HepG2 (cell line): ENCODE measurements around the gene PTMA. TPM values are rescaled to one million over a fixed set of nuclear protein-coding genes. Genes with fewer than 3 reads are reported as not detected.

Experiments used
- ATAC-seq: fragments of 200-7000 bp; cut with Tn5 transposase; 3 replicates; pipeline ENCODE4 v1.9.1; 2020; ENCODE audit warnings: mild to moderate bottlenecking, moderate library complexity
- BruUV-seq: library from RNA; stranded (reverse); fragments of 400-500 nt; replicated peaks from 2 replicates; lab custom pipeline; 2021; lab: Mats Ljungman, UMichigan
- CTCF ChIA-PET: fragments of 300-600 bp; formaldehyde crosslinking; extraction: SDS; loops from one replicate; lab custom pipeline; 2021; ENCODE audit warnings: low total read pairs, inconsistent platforms, low intra/inter-chr PET ratio; lab: Yijun Ruan, JAX
- POLR2A ChIA-PET: fragments of 350-600 bp; sonication (Branson Sonifier 250); formaldehyde crosslinking; loops from one replicate; lab custom pipeline; 2020; ENCODE audit warnings: antibody characterized with exemption, inconsistent platforms; lab: Yijun Ruan, JAX
- DNase-seq: peaks from one replicate; pipeline ENCODE4 v3.0.0-alpha.2; 2015; ENCODE audit warnings: low spot score
- FAIRE-seq: peaks from 3 replicates; lab custom pipeline; 2011; peaks lifted over from hg19 to GRCh38; lab: Jason Lieb, UNC
- H2AFZ ChIP-seq: one replicate; pipeline ENCODE4 v1.6.1; 2011; ENCODE audit warnings: low read length, inconsistent platforms
- H3K27ac ChIP-seq: fragments of 300-600 bp; 3 replicates; pipeline ENCODE4 v1.8.0; 2011; ENCODE audit warnings: mixed run types, mild to moderate bottlenecking, mixed read lengths, low read length, inconsistent platforms; ENCODE audit not compliant: insufficient read depth; ENCODE audit errors: extremely low read length
- H3K27me3 ChIP-seq, 2 experiments: fragments of 200-600 bp in 1 of 2; 2 replicates in 1 of 2; 3 replicates in 1 of 2; pipeline versions ENCODE4 v1.6.0 to v1.8.0; 2011; ENCODE audit warnings: low read length in 2 of 2, mild to moderate bottlenecking in 2 of 2, moderate library complexity in 2 of 2, inconsistent platforms in 1 of 2; ENCODE audit not compliant: insufficient read depth in 2 of 2, control insufficient read depth in 1 of 2
- H3K36me3 ChIP-seq, 2 experiments: fragments of 200-600 bp in 1 of 2; replicated peaks in 1 of 2; 2 replicates in 1 of 2; 3 replicates in 1 of 2; pipeline versions ENCODE4 v1.5.1 to v1.8.0; 2011; ENCODE audit warnings: low read length in 2 of 2, inconsistent platforms in 1 of 2; ENCODE audit not compliant: insufficient read depth in 2 of 2, control insufficient read depth in 1 of 2
- H3K4me1 ChIP-seq: 2 replicates; pipeline ENCODE4 v1.5.1; 2012; ENCODE audit warnings: low read length, inconsistent platforms; ENCODE audit not compliant: insufficient read depth
- H3K4me2 ChIP-seq: 2 replicates; pipeline ENCODE4 v1.6.0; 2011; ENCODE audit warnings: low read depth, low read length, inconsistent platforms
- H3K4me3 ChIP-seq, 3 experiments: fragments of 200-600 bp in 1 of 3; sonication (generic), shearing (Covaris generic) in 1 of 3; replicated peaks in 1 of 3; 2 replicates each; pipeline ENCODE4 v1.5.1; 2011 to 2016; ENCODE audit warnings: low read length in 3 of 3, inconsistent platforms in 2 of 3, low read depth in 2 of 3, mild to moderate bottlenecking in 2 of 3, control low read depth in 1 of 3, mixed read lengths in 1 of 3; ENCODE audit not compliant: insufficient read depth in 1 of 3
- H3K79me2 ChIP-seq: one replicate; pipeline ENCODE4 v1.6.1; 2011; ENCODE audit warnings: low read length, inconsistent platforms; ENCODE audit not compliant: insufficient read depth
- H3K9ac ChIP-seq: 2 replicates; pipeline ENCODE4 v1.6.0; 2011; ENCODE audit warnings: mild to moderate bottlenecking, low read depth, low read length, inconsistent platforms; ENCODE audit not compliant: insufficient read depth
- H3K9me3 ChIP-seq: 2 replicates; pipeline ENCODE4 v1.5.1; 2012; ENCODE audit warnings: mild to moderate bottlenecking, low read length
- H4K20me1 ChIP-seq: 2 replicates; pipeline ENCODE4 v1.6.0; 2011; ENCODE audit warnings: inconsistent platforms, mild to moderate bottlenecking, low read length, moderate library complexity; ENCODE audit not compliant: insufficient read depth
- MED1 ChIP-seq: sonication (generic); formaldehyde crosslinking; IDR thresholded peaks from 2 replicates; pipeline ENCODE4 v1.4.0; 2020; ENCODE audit warnings: missing genetic modification reagents
- POLR2A ChIP-seq, 2 experiments: IDR thresholded peaks; 2 replicates each; pipeline ENCODE4 v1.6.1; 2011; ENCODE audit warnings: low read depth in 2 of 2, low read length in 2 of 2, mild to moderate bottlenecking in 1 of 2, moderate library complexity in 1 of 2; ENCODE audit not compliant: insufficient read depth in 1 of 2
- SPEN ChIP-seq: sonication (generic); formaldehyde crosslinking; IDR thresholded peaks from 2 replicates; pipeline ENCODE4 v1.5.1; 2020; ENCODE audit warnings: low read depth, mild to moderate bottlenecking, missing genetic modification reagents
- ZNF563 ChIP-seq: sonication (generic); formaldehyde crosslinking; IDR thresholded peaks from 2 replicates; pipeline ENCODE4 v1.8.0; 2022; ENCODE audit warnings: mild to moderate bottlenecking, moderate library complexity, missing genetic modification reagents
- ZNF629 ChIP-seq: sonication (generic); formaldehyde crosslinking; conservative IDR thresholded peaks from 2 replicates; pipeline ENCODE4 v1.5.0; 2020; ENCODE audit warnings: missing genetic modification reagents
- ZZZ3 ChIP-seq: sonication (generic); formaldehyde crosslinking; IDR thresholded peaks from 2 replicates; pipeline ENCODE4 v1.4.0; 2020; ENCODE audit warnings: missing genetic modification reagents, mild to moderate bottlenecking, borderline replicate concordance
- WGBS: methylation state at CpG from one replicate; pipeline ENCODE4 v1.1.6; 2017; ENCODE audit warnings: low lambda C conversion rate; 5-methylcytosine and 5-hydroxymethylcytosine counted together
- in situ Hi-C: cut with HindIII; loops from 2 replicates; pipeline ENCODE4 v1.10.0; 2017; ENCODE audit warnings: low pct_unique_long_range_greater_than_20kb; ENCODE audit not compliant: extremely low pct_ligation_motif_present
- intact Hi-C: fragments of 100-400 bp; cut with micrococcal nuclease; formaldehyde crosslinking; loops from one replicate; pipeline ENCODE4 v1.10.0; 2022; ENCODE audit not compliant: unreplicated experiment
- polyA plus RNA-seq, 8 experiments: library from polyadenylated mRNA; depleted of rRNA in 3 of 8; stranded (reverse) in 7 of 8; unstranded in 1 of 8; fragments of >200 nt; fragmentation: Illumina TruSeq in 4 of 8; extraction: Trizol in 4 of 8; gene quantifications; 2 replicates each; pipeline versions ENCODE4 v1.2.1 to v1.2.3, GENCODE V29; 2011 to 2016; ENCODE audit warnings: low read depth in 4 of 8, missing spikeins in 1 of 8, mixed read lengths in 1 of 8; ENCODE audit not compliant: insufficient read depth in 1 of 8
- total RNA-seq, 5 experiments: library from RNA; depleted of rRNA; stranded (reverse); fragments of >200 nt; fragmentation: Illumina TruSeq; extraction: Trizol; gene quantifications; 2 replicates each; pipeline ENCODE4 v1.2.3, GENCODE V29; 2016; ENCODE audit warnings: low read depth in 1 of 5
- TF ChIP-seq, protein P1 (sequence below): IDR thresholded peaks from 2 replicates; pipeline ENCODE4 v1.6.1; 2016; ENCODE audit warnings: mild to moderate bottlenecking
- TF ChIP-seq, protein P2 (sequence below): sonication (generic); formaldehyde crosslinking; IDR thresholded peaks from 2 replicates; pipeline ENCODE4 v1.5.0; 2020; ENCODE audit warnings: missing genetic modification reagents
- TF ChIP-seq, protein P3 (sequence below): sonication (generic); formaldehyde crosslinking; IDR thresholded peaks from 2 replicates; pipeline ENCODE4 v1.4.0; 2020; ENCODE audit warnings: missing genetic modification reagents

Gene PTMA
- total and polyA plus RNA-seq, 2 of the 13 experiments (the other 11 are each of a cell fraction or from before 2014, with no cell fraction given) = 190 to 1,086 TPM

DNA sequence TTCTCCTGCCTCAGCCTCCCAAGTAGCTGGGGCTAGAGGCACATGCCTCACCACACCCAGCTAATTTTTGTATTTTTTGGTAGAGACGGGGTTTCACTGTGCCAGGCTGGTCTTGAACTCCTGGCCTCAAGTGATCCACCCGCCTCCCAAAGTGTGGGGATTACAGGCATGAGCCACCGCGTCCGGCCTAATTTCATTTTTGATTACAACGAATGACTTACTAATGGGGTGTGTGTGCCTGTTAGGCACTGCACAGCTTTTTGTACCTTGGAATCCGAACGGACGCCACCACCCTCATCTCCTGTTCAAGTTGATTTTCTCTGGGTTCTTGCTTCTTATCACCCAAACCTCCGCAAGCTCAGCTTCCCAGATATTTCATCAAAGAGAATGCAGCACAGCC lies 17.2 kb downstream of the PTMA start:
- FAIRE-seq (no peak), ATAC-seq (no peak)
- H3K4me3 ChIP-seq = no peak overlapping the region
- intact Hi-C loops = no loop called here
- H2AFZ ChIP-seq = no peak overlapping the region
- no peaks in the 10 kb centered on the region for H3K79me2 ChIP-seq
- POLR2A ChIA-PET = interaction anchor here (0.7 to 0.9 kb wide), 2 partner anchors 16 to 262 kb away, joined by 3 to 5 read pairs; no protein-coding TSS in a partner anchor
- in situ Hi-C loops = no loop called here
- H3K4me2 ChIP-seq = no peak overlapping the region
- TF ChIP-seq POLR2A (IDR thresholded peaks at IDR 0.05; ENCODE audit: insufficient read depth in 1 of 2, low read depth in 2 of 2, low read length in 2 of 2) = no peak
- TF ChIP-seq MED1 (CRISPR knock-in tag) = no peak
- TF ChIP-seq ZNF629 = no peak
- TF ChIP-seq ZNF563 = no peak
- no peak for TF ChIP-seq SPEN (CRISPR knock-in tag)
- TF ChIP-seq, protein P1, sequence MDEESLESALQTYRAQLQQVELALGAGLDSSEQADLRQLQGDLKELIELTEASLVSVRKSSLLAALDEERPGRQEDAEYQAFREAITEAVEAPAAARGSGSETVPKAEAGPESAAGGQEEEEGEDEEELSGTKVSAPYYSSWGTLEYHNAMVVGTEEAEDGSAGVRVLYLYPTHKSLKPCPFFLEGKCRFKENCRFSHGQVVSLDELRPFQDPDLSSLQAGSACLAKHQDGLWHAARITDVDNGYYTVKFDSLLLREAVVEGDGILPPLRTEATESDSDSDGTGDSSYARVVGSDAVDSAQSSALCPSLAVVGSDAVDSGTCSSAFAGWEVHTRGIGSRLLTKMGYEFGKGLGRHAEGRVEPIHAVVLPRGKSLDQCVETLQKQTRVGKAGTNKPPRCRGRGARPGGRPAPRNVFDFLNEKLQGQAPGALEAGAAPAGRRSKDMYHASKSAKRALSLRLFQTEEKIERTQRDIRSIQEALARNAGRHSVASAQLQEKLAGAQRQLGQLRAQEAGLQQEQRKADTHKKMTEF (CRISPR knock-in tag) = no peak
- TF ChIP-seq, protein P2, sequence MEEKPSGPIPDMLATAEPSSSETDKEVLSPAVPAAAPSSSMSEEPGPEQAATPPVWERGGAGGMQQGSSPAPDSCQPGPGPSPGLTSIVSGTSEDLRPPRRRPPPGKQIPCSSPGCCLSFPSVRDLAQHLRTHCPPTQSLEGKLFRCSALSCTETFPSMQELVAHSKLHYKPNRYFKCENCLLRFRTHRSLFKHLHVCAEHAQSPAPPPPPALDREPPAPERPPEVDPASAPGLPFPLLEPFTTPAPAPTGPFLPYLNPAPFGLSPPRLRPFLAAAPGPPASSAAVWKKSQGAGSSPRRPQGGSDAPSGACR (CRISPR knock-in tag) = no peak
- no peak for TF ChIP-seq ZZZ3 (CRISPR knock-in tag)
- TF ChIP-seq, protein P3, sequence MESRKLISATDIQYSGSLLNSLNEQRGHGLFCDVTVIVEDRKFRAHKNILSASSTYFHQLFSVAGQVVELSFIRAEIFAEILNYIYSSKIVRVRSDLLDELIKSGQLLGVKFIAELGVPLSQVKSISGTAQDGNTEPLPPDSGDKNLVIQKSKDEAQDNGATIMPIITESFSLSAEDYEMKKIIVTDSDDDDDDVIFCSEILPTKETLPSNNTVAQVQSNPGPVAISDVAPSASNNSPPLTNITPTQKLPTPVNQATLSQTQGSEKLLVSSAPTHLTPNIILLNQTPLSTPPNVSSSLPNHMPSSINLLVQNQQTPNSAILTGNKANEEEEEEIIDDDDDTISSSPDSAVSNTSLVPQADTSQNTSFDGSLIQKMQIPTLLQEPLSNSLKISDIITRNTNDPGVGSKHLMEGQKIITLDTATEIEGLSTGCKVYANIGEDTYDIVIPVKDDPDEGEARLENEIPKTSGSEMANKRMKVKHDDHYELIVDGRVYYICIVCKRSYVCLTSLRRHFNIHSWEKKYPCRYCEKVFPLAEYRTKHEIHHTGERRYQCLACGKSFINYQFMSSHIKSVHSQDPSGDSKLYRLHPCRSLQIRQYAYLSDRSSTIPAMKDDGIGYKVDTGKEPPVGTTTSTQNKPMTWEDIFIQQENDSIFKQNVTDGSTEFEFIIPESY = no peak
- TF ChIP-seq, all 625 proteins: peak for 0
- BruUV-seq = no TSS peak
- CTCF ChIA-PET = no interaction called here
- no peaks in the 10 kb centered on the region for H4K20me1 ChIP-seq
- H3K9ac ChIP-seq = no peak overlapping the region
- no peak for DNase-seq
- peaks cover 14% of the 10 kb centered on the region for H3K4me1 ChIP-seq
- WGBS = 70% methylated on average over 10 of the region's 10 CpGs
- no peaks in the 10 kb centered on the region for H3K36me3 ChIP-seq
- H3K27me3 ChIP-seq = peaks cover 0 to 36% of the 10 kb centered on the region in 2 experiments; a peak in 2 of 5 replicates
- no peak overlapping the region for H3K27ac ChIP-seq
- H3K9me3 ChIP-seq = no peaks in the 10 kb centered on the region
